ENCODE data around the gene KIAA1958. TPM values are rescaled to one million over a fixed set of nuclear protein-coding genes. Genes with fewer than 3 reads are reported as not detected.

The KIAA1958 gene
- total and polyA plus RNA-seq, 2 donors from 2014 or later: 2.6 to 15.3 TPM

GRCh38 chr9:112558978-112559377 lies 72.4 kb downstream of the KIAA1958 start:
- no peak for TF ChIP-seq CTCF (IDR thresholded peaks at IDR 0.05; ENCODE audit: borderline replicate concordance, extremely low read depth, insufficient read depth)
- Histone ChIP-seq H3K4me1 (ENCODE audit: control insufficient read depth in 2 of 3, insufficient read depth in 2 of 3, low read depth in 1 of 3, low read length in 3 of 3) (peaks cover 0 to 21% (median 3%) of the 10 kb centered on the region in 3 donors), H3K27ac (ENCODE audit: low read depth in 2 of 2, low read length in 2 of 2) (no peak overlapping the region), H3K36me3 (ENCODE audit: control insufficient read depth in 2 of 3, insufficient read depth in 3 of 3, low read length in 3 of 3) (no peaks in the 10 kb centered on the region), H3K9ac (ENCODE audit: low read length in 3 of 3) (no peak overlapping the region), H3K4me3 (ENCODE audit: low read length in 3 of 3) (no peak overlapping the region), H3K27me3 (ENCODE audit: control insufficient read depth, insufficient read depth, low read length) (no peaks in the 10 kb centered on the region), H3K9me3 (ENCODE audit: control insufficient read depth in 2 of 3, insufficient read depth in 1 of 3, low read length in 3 of 3) (no peaks in the 10 kb centered on the region)
- FAIRE-seq (no peak), DNase-seq (no peak)
- intact Hi-C loops (cut with DNase I): no loop called here

GRCh38 chr9:112559629-112560413 lies 73.2 kb downstream of the KIAA1958 start:
- no peaks in the 10 kb centered on the region for H3K9me3 ChIP-seq (ENCODE audit: control insufficient read depth in 2 of 3, insufficient read depth in 1 of 3, low read length in 3 of 3)
- no peaks in the 10 kb centered on the region for H3K36me3 ChIP-seq (ENCODE audit: control insufficient read depth in 2 of 3, insufficient read depth in 3 of 3, low read length in 3 of 3)
- H3K4me3 ChIP-seq (ENCODE audit: low read length in 3 of 3): no peak overlapping the region
- FAIRE-seq (no peak), DNase-seq (no peak)
- H3K4me1 ChIP-seq (ENCODE audit: control insufficient read depth in 2 of 3, insufficient read depth in 2 of 3, low read depth in 1 of 3, low read length in 3 of 3): peaks cover 0 to 18% (median 3%) of the 10 kb centered on the region in 3 donors
- H3K9ac ChIP-seq (ENCODE audit: low read length in 3 of 3): no peak overlapping the region
- no peak for TF ChIP-seq CTCF (IDR thresholded peaks at IDR 0.05; ENCODE audit: borderline replicate concordance, extremely low read depth, insufficient read depth)
- intact Hi-C loops (cut with DNase I): no loop called here
- H3K27me3 ChIP-seq (ENCODE audit: control insufficient read depth, insufficient read depth, low read length): no peaks in the 10 kb centered on the region
- no peak overlapping the region for H3K27ac ChIP-seq (ENCODE audit: low read depth in 2 of 2, low read length in 2 of 2)

- Histone ChIP-seq H3K36me3 (ENCODE audit: control insufficient read depth in 2 of 3, insufficient read depth in 3 of 3, low read length in 3 of 3) (no peaks in the 10 kb centered on the region), H3K9ac (ENCODE audit: low read length in 3 of 3) (no peak overlapping the region), H3K27ac (ENCODE audit: low read depth in 2 of 2, low read length in 2 of 2) (no peak overlapping the region), H3K9me3 (ENCODE audit: control insufficient read depth in 2 of 3, insufficient read depth in 1 of 3, low read length in 3 of 3) (no peaks in the 10 kb centered on the region), H3K4me3 (ENCODE audit: low read length in 3 of 3) (no peak overlapping the region), H3K4me1 (ENCODE audit: control insufficient read depth in 2 of 3, insufficient read depth in 2 of 3, low read depth in 1 of 3, low read length in 3 of 3) (peaks cover 0 to 5% (median 0%) of the 10 kb centered on the region in 3 donors), H3K27me3 (ENCODE audit: control insufficient read depth, insufficient read depth, low read length) (no peaks in the 10 kb centered on the region)
- TF ChIP-seq CTCF (IDR thresholded peaks at IDR 0.05; ENCODE audit: borderline replicate concordance, extremely low read depth, insufficient read depth): no peak
- FAIRE-seq (no peak), DNase-seq (no peak)
- intact Hi-C loops (cut with DNase I): no loop called here
Observed at GRCh38 chr9:112562235-112562958, 75.8 kb downstream of the KIAA1958 start.
